ENCODE results near the gene C17orf50. TPM values are rescaled to one million over a fixed set of nuclear protein-coding genes. Genes with fewer than 3 reads are reported as not detected.

The C17orf50 gene
- total and polyA plus RNA-seq, 4 donors, result not detected

GRCh38 chr17:35784895-35785294 is 24.2 kb downstream of the C17orf50 start:
- H3K4me1 ChIP-seq (ENCODE audit: control insufficient read depth in 1 of 2, insufficient read depth in 2 of 2, low read length in 2 of 2), result no peaks in the 10 kb centered on the region
- H3K27ac ChIP-seq (ENCODE audit: low read depth in 1 of 2, low read length in 2 of 2), result no peak overlapping the region
- no peak for DNase-seq
- H3K27me3 ChIP-seq (ENCODE audit: control insufficient read depth in 1 of 2, insufficient read depth in 2 of 2, low read length in 1 of 2), result no peaks in the 10 kb centered on the region
- intact Hi-C loops (cut with DNase I), result no loop called here
- H3K4me3 ChIP-seq (ENCODE audit: low read length in 2 of 2), result no peak overlapping the region
- no peaks in the 10 kb centered on the region for H3K36me3 ChIP-seq (ENCODE audit: control insufficient read depth in 1 of 2, insufficient read depth in 2 of 2, low read length in 1 of 2)
- ATAC-seq (ENCODE audit: low FRiP score), result no peak
- no peaks in the 10 kb centered on the region for H3K9me3 ChIP-seq (ENCODE audit: control insufficient read depth, low read length)
- WGBS, 2 donors, result 85 to 96% methylated on average over 2 of the region's 2 CpGs

GRCh38 chr17:35786941-35787432 is 26.3 kb downstream of the C17orf50 start:
- Histone ChIP-seq H3K9me3 (ENCODE audit: control insufficient read depth, low read length) (no peaks in the 10 kb centered on the region), H3K36me3 (ENCODE audit: control insufficient read depth in 1 of 2, insufficient read depth in 2 of 2, low read length in 1 of 2) (no peaks in the 10 kb centered on the region), H3K27ac (ENCODE audit: low read depth in 1 of 2, low read length in 2 of 2) (no peak overlapping the region), H3K4me1 (ENCODE audit: control insufficient read depth in 1 of 2, insufficient read depth in 2 of 2, low read length in 2 of 2) (no peaks in the 10 kb centered on the region), H3K27me3 (ENCODE audit: control insufficient read depth in 1 of 2, insufficient read depth in 2 of 2, low read length in 1 of 2) (no peaks in the 10 kb centered on the region), H3K4me3 (ENCODE audit: low read length in 2 of 2) (no peak overlapping the region)
- ATAC-seq (ENCODE audit: low FRiP score) (no peak), DNase-seq (no peak)
- intact Hi-C loops (cut with DNase I), result no loop called here
- 66 to 70% methylated on average over 3 of the region's 3 CpGs for WGBS, 2 donors

- DNase-seq, result no peak
- H3K27ac ChIP-seq (ENCODE audit: low read depth in 1 of 2, low read length in 2 of 2), result no peak overlapping the region
- ATAC-seq (ENCODE audit: low FRiP score), result peak; percentile 72
- H3K27me3 ChIP-seq (ENCODE audit: control insufficient read depth in 1 of 2, insufficient read depth in 2 of 2, low read length in 1 of 2), result no peaks in the 10 kb centered on the region
- H3K4me3 ChIP-seq (ENCODE audit: low read length in 2 of 2), result no peak overlapping the region
- no peaks in the 10 kb centered on the region for H3K4me1 ChIP-seq (ENCODE audit: control insufficient read depth in 1 of 2, insufficient read depth in 2 of 2, low read length in 2 of 2)
- WGBS, 2 donors, result 26 to 31% methylated on average over 2 of the region's 2 CpGs
- H3K36me3 ChIP-seq (ENCODE audit: control insufficient read depth in 1 of 2, insufficient read depth in 2 of 2, low read length in 1 of 2), result no peaks in the 10 kb centered on the region
- no peaks in the 10 kb centered on the region for H3K9me3 ChIP-seq (ENCODE audit: control insufficient read depth, low read length)
- intact Hi-C loops (cut with DNase I), result no loop called here
These were observed 28.0 kb downstream of the C17orf50 start for GRCh38 chr17:35788477-35789368.

- H3K36me3 ChIP-seq (ENCODE audit: control insufficient read depth in 1 of 2, insufficient read depth in 2 of 2, low read length in 1 of 2), result no peaks in the 10 kb centered on the region
- DNase-seq (no peak), ATAC-seq (ENCODE audit: low FRiP score) (no peak)
- H3K27me3 ChIP-seq (ENCODE audit: control insufficient read depth in 1 of 2, insufficient read depth in 2 of 2, low read length in 1 of 2), result no peaks in the 10 kb centered on the region
- H3K27ac ChIP-seq (ENCODE audit: low read depth in 1 of 2, low read length in 2 of 2), result no peak overlapping the region
- H3K9me3 ChIP-seq (ENCODE audit: control insufficient read depth, low read length), result no peaks in the 10 kb centered on the region
- H3K4me3 ChIP-seq (ENCODE audit: low read length in 2 of 2), result no peak overlapping the region
- no peaks in the 10 kb centered on the region for H3K4me1 ChIP-seq (ENCODE audit: control insufficient read depth in 1 of 2, insufficient read depth in 2 of 2, low read length in 2 of 2)
- intact Hi-C loops (cut with DNase I), result no loop called here
- WGBS, 2 donors, result 94 to 98% methylated on average over 3 of the region's 3 CpGs
These were observed 30.2 kb downstream of the C17orf50 start for GRCh38 chr17:35790841-35791240.

- H3K36me3 ChIP-seq (ENCODE audit: control insufficient read depth in 1 of 2, insufficient read depth in 2 of 2, low read length in 1 of 2), result no peaks in the 10 kb centered on the region
- H3K27ac ChIP-seq (ENCODE audit: low read depth in 1 of 2, low read length in 2 of 2), result no peak overlapping the region
- DNase-seq, result no peak
- intact Hi-C loops (cut with DNase I), result no loop called here
- H3K4me3 ChIP-seq (ENCODE audit: low read length in 2 of 2), result no peak overlapping the region
- no peaks in the 10 kb centered on the region for H3K27me3 ChIP-seq (ENCODE audit: control insufficient read depth in 1 of 2, insufficient read depth in 2 of 2, low read length in 1 of 2)
- ATAC-seq (ENCODE audit: low FRiP score), result no peak
- 63 to 73% methylated on average over 9 of the region's 9 CpGs for WGBS, 2 donors
- no peaks in the 10 kb centered on the region for H3K9me3 ChIP-seq (ENCODE audit: control insufficient read depth, low read length)
- H3K4me1 ChIP-seq (ENCODE audit: control insufficient read depth in 1 of 2, insufficient read depth in 2 of 2, low read length in 2 of 2), result no peaks in the 10 kb centered on the region
These were observed 31.1 kb downstream of the C17orf50 start for GRCh38 chr17:35791681-35792350.

GRCh38 chr17:35793257-35793656 is 32.6 kb downstream of the C17orf50 start:
- no peak overlapping the region for H3K4me3 ChIP-seq (ENCODE audit: low read length in 2 of 2)
- 79 to 81% methylated on average over 3 of the region's 3 CpGs for WGBS, 2 donors
- DNase-seq (no peak), ATAC-seq (ENCODE audit: low FRiP score) (no peak)
- no peaks in the 10 kb centered on the region for H3K9me3 ChIP-seq (ENCODE audit: control insufficient read depth, low read length)
- no peak overlapping the region for H3K27ac ChIP-seq (ENCODE audit: low read depth in 1 of 2, low read length in 2 of 2)
- intact Hi-C loops (cut with DNase I), result no loop called here
- no peaks in the 10 kb centered on the region for H3K4me1 ChIP-seq (ENCODE audit: control insufficient read depth in 1 of 2, insufficient read depth in 2 of 2, low read length in 2 of 2)
- no peaks in the 10 kb centered on the region for H3K27me3 ChIP-seq (ENCODE audit: control insufficient read depth in 1 of 2, insufficient read depth in 2 of 2, low read length in 1 of 2)
- H3K36me3 ChIP-seq (ENCODE audit: control insufficient read depth in 1 of 2, insufficient read depth in 2 of 2, low read length in 1 of 2), result no peaks in the 10 kb centered on the region

GRCh38 chr17:35795007-35795870 is 34.6 kb downstream of the C17orf50 start, which contains the start of gene MMP28:
Gene MMP28, minus strand, starts transcription at chr17:35795641. Its CDS starts 264 bp downstream, at chr17:35795377.
- ATAC-seq (ENCODE audit: low FRiP score), result peak; percentile 74
- Histone ChIP-seq H3K4me1 (ENCODE audit: control insufficient read depth in 1 of 2, insufficient read depth in 2 of 2, low read length in 2 of 2) (peaks cover 0 to 2% of the 10 kb centered on the region in 2 donors), H3K36me3 (ENCODE audit: control insufficient read depth in 1 of 2, insufficient read depth in 2 of 2, low read length in 1 of 2) (no peaks in the 10 kb centered on the region), H3K4me3 (ENCODE audit: low read length in 2 of 2) (peak within 1 kb of the TSS; percentile 29 to 37), H3K9me3 (ENCODE audit: control insufficient read depth, low read length) (no peaks in the 10 kb centered on the region), H3K27me3 (ENCODE audit: control insufficient read depth in 1 of 2, insufficient read depth in 2 of 2, low read length in 1 of 2) (no peaks in the 10 kb centered on the region), H3K27ac (ENCODE audit: low read depth in 1 of 2, low read length in 2 of 2) (no peak within 1 kb of the TSS)
- intact Hi-C loops (cut with DNase I), result no loop called here
- 0 to 1% methylated on average over 57 to 89 of the region's 89 CpGs for WGBS, 2 donors
- DNase-seq, result peak in 1 of 2 donors; percentile 86

- Histone ChIP-seq H3K4me3 (ENCODE audit: low read length in 2 of 2) (peak overlapping the region in 1 of 2 donors; percentile 37), H3K27ac (ENCODE audit: low read depth in 1 of 2, low read length in 2 of 2) (no peak overlapping the region), H3K4me1 (ENCODE audit: control insufficient read depth in 1 of 2, insufficient read depth in 2 of 2, low read length in 2 of 2) (peaks cover 0 to 3% of the 10 kb centered on the region in 2 donors), H3K27me3 (ENCODE audit: control insufficient read depth in 1 of 2, insufficient read depth in 2 of 2, low read length in 1 of 2) (no peaks in the 10 kb centered on the region), H3K9me3 (ENCODE audit: control insufficient read depth, low read length) (no peaks in the 10 kb centered on the region), H3K36me3 (ENCODE audit: control insufficient read depth in 1 of 2, insufficient read depth in 2 of 2, low read length in 1 of 2) (no peaks in the 10 kb centered on the region)
- ATAC-seq (ENCODE audit: low FRiP score) (no peak), DNase-seq (no peak)
- intact Hi-C loops (cut with DNase I), result no loop called here
- 37 to 46% methylated on average over 8 of the region's 8 CpGs for WGBS, 2 donors
These were observed 35.2 kb downstream of the C17orf50 start for GRCh38 chr17:35795871-35796265.

Data from aorta (tissue), 5 donors.